ENCODE data around the gene STK24. TPM values are rescaled to one million over a fixed set of nuclear protein-coding genes. Genes with fewer than 3 reads are reported as not detected.

Gene STK24
- total RNA-seq, 2 donors from 2014 or later: 115 to 125 TPM

GRCh38 chr13:98520674-98521449 is 56.0 kb downstream of the STK24 start:
- Histone ChIP-seq H3K9me3 (ENCODE audit: control insufficient read depth, low read length) (no peaks in the 10 kb centered on the region), H3K27ac (ENCODE audit: low read depth, low read length) (no peak overlapping the region), H3K4me3 (ENCODE audit: low read length) (no peak overlapping the region), H3K9ac (ENCODE audit: extremely low read depth, low read length, poor library complexity, severe bottlenecking) (no peak overlapping the region), H3K36me3 (ENCODE audit: control insufficient read depth, insufficient read depth, low read length) (peaks cover 27% of the 10 kb centered on the region), H3K4me1 (ENCODE audit: control insufficient read depth, insufficient read depth, low read length) (peaks cover 14% of the 10 kb centered on the region), H3K27me3 (ENCODE audit: control insufficient read depth, insufficient read depth, low read length, poor library complexity, severe bottlenecking) (no peaks in the 10 kb centered on the region)
- DNase-seq: no peak
- peaks cover 53% of the 10 kb centered on the region for H3K4me1 Mint-ChIP-seq
- peaks cover 16% of the 10 kb centered on the region for H3K36me3 Mint-ChIP-seq (ENCODE audit: low read depth)
- 94 to 96% methylated on average over 16 to 18 of the region's 18 CpGs for WGBS, 2 experiments (ENCODE audit: insufficient coverage in 1 of 2, insufficient read length in 1 of 2)
- H3K27ac Mint-ChIP-seq: no peak overlapping the region
- H3K27me3 Mint-ChIP-seq (ENCODE audit: insufficient read depth): no peaks in the 10 kb centered on the region
- no peaks in the 10 kb centered on the region for H3K9me3 Mint-ChIP-seq
- no peak for TF ChIP-seq CTCF (conservative IDR thresholded peaks at IDR 0.05)
- H3K4me3 Mint-ChIP-seq: no peak overlapping the region

GRCh38 chr13:98519976-98520375 is 56.9 kb downstream of the STK24 start:
- no peaks in the 10 kb centered on the region for H3K9me3 ChIP-seq (ENCODE audit: control insufficient read depth, low read length)
- WGBS, 2 experiments (ENCODE audit: insufficient coverage in 1 of 2, insufficient read length in 1 of 2): 79 to 88% methylated on average over 3 to 4 of the region's 4 CpGs
- H3K27ac ChIP-seq (ENCODE audit: low read depth, low read length): peak overlapping the region; percentile 14
- H3K4me1 Mint-ChIP-seq: peaks cover 47% of the 10 kb centered on the region
- no peak overlapping the region for H3K4me3 ChIP-seq (ENCODE audit: low read length)
- H3K27me3 ChIP-seq (ENCODE audit: control insufficient read depth, insufficient read depth, low read length, poor library complexity, severe bottlenecking): no peaks in the 10 kb centered on the region
- H3K4me1 ChIP-seq (ENCODE audit: control insufficient read depth, insufficient read depth, low read length): peaks cover 5% of the 10 kb centered on the region
- peaks cover 27% of the 10 kb centered on the region for H3K36me3 ChIP-seq (ENCODE audit: control insufficient read depth, insufficient read depth, low read length)
- peaks cover 18% of the 10 kb centered on the region for H3K36me3 Mint-ChIP-seq (ENCODE audit: low read depth)
- DNase-seq: no peak
- H3K9ac ChIP-seq (ENCODE audit: extremely low read depth, low read length, poor library complexity, severe bottlenecking): no peak overlapping the region
- no peak overlapping the region for H3K27ac Mint-ChIP-seq
- H3K9me3 Mint-ChIP-seq: no peaks in the 10 kb centered on the region
- no peaks in the 10 kb centered on the region for H3K27me3 Mint-ChIP-seq (ENCODE audit: insufficient read depth)
- no peak overlapping the region for H3K4me3 Mint-ChIP-seq
- TF ChIP-seq CTCF (conservative IDR thresholded peaks at IDR 0.05): no peak

GRCh38 chr13:98517576-98518310 is 59.2 kb downstream of the STK24 start:
- no peak for DNase-seq
- peaks cover 32% of the 10 kb centered on the region for H3K4me1 Mint-ChIP-seq
- no peaks in the 10 kb centered on the region for H3K9me3 Mint-ChIP-seq
- WGBS, 2 experiments (ENCODE audit: insufficient coverage in 1 of 2, insufficient read length in 1 of 2): 95 to 98% methylated on average over 4 to 5 of the region's 6 CpGs
- peaks cover 24% of the 10 kb centered on the region for H3K36me3 Mint-ChIP-seq (ENCODE audit: low read depth)
- H3K27me3 Mint-ChIP-seq (ENCODE audit: insufficient read depth): no peaks in the 10 kb centered on the region
- TF ChIP-seq CTCF (conservative IDR thresholded peaks at IDR 0.05): no peak
- no peak overlapping the region for H3K4me3 ChIP-seq (ENCODE audit: low read length)
- H3K9ac ChIP-seq (ENCODE audit: extremely low read depth, low read length, poor library complexity, severe bottlenecking): no peak overlapping the region
- no peaks in the 10 kb centered on the region for H3K27me3 ChIP-seq (ENCODE audit: control insufficient read depth, insufficient read depth, low read length, poor library complexity, severe bottlenecking)
- H3K27ac ChIP-seq (ENCODE audit: low read depth, low read length): no peak overlapping the region
- no peak overlapping the region for H3K4me3 Mint-ChIP-seq
- no peak overlapping the region for H3K27ac Mint-ChIP-seq
- no peaks in the 10 kb centered on the region for H3K9me3 ChIP-seq (ENCODE audit: control insufficient read depth, low read length)
- no peaks in the 10 kb centered on the region for H3K4me1 ChIP-seq (ENCODE audit: control insufficient read depth, insufficient read depth, low read length)
- H3K36me3 ChIP-seq (ENCODE audit: control insufficient read depth, insufficient read depth, low read length): peaks cover 41% of the 10 kb centered on the region

Measured in endodermal cell (in vitro differentiated cells).